HUDEP-2 (cell line): ENCODE data around the gene TANGO6.

Experiments
- DNase-seq, 76 experiments: peaks; one replicate each; lab custom pipeline; 2025; ENCODE audit not compliant: unreplicated experiment in 76 of 76; lab: John Stamatoyannopoulos, UW

The TANGO6 gene

DNA sequence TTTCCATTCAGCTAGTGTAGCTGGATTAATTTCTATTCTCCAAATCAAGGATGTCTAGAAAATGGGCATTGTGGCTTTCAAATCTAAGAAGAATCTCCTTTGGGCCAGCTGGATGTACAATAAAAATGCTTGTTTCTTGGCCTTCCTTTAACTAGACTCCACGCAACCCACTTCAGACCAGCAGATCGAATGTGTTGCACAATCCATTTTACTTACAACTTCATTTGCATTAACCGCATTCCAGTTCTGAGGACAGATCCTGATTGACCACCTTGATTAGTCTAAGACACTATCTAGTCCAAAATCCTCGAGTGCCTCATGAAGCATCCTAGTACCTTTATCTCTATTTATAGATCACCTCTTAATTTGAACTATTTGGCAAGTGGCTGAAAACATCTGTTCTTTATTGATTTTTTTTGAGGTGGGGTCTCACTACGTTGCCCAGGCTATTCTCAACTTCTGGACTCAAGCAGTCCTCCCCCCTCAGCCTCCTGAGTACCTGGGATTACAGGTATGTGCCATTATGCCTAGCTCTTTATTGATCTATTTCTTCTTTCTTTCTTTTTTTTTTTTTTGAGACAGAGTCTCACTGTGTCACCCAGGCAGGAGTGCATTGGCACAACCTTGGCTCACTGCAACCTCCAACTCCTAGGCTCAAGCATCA, 241.8 kb downstream of the TANGO6 start:
- DNase-seq, result no peak

GRCh38 chr16:69087161-69087581, 243.8 kb downstream of the TANGO6 start:
- no peak for DNase-seq

- DNase-seq, result no peak
Measured at GRCh38 chr16:69088684-69089083, 245.4 kb downstream of the TANGO6 start.

DNA sequence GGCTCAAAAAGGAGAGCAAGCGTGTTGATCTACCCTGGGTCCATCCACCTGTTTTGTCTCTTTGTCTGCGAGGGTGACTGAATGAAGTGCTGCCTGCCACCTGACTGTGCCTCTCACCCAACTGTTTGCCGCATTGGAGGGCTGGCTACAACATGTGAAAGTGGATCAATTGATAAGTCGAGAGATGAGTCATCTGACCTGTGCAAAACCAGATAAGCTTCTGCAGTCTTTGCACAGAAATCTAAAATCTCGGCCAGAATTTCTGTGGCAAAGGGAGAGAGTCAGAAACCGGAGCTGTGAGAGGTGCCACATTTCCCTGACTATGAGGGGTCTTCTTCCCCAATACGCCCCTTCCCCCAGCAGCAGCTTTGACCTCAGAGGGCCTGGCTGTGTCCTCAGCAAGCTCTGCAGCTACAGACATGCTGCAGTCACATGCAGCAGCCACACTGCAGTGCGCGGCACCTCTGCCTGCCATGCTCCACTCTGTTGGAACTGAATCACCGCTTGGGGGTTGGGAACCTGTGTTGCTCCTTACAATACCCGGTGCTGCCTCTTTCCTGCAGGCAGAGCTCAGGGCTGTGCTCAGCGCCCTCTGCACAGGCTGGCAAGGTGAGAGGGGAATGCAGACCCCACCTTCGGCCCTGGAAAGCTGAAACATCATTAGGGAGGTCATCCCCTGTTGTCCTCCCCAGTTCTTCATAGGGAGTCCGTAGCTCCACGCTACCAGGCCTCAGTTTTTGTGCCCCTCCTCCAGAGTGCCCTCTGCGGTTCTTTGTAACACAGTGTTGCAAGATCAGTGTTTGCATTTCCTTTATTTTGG, 246.0 kb downstream of the TANGO6 start:
- DNase-seq, result peak in 71 of 76 experiments; percentile 12 to 90 (median 62)

DNA sequence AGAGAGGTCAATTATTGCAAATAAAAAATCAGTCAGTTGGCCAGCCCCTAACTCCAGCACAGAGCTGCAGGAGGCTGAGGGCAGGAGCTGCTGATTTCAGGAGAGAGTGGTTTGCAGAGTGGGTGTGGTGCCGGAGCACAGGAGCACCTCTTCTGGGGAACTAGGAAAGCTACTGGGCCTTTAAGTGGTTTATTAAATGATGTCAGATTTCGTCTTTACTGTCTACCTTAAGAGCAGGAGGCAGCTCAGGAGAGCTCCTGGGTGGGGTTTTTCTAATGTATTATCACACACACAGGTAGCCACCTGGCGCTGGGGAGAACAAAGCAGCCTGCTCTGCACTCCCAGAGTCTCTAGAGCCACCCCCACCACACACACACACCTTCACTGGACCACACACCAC, 250.6 kb downstream of the TANGO6 start:
- DNase-seq, result no peak

DNA sequence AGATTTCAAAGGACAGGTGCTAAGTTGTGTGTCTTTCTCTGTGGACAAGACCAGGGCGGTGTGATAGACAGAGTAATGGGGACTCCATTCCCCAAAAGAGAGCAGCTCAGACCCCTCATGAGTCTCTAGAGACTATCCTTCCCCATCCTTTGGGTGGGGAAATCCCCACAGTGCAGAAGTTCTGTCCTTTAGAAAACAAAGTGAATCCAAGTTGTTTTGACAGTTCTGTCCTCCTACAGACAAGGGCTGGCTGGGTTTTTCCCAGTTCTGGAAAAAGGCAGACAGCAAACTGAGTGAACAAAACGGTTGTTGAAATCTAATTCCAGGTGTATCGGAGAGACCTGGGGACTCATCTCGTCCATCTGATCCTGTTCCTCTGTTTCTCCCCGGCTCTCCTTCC, 251.2 kb downstream of the TANGO6 start:
- no peak for DNase-seq

- no peak for DNase-seq
Measured at GRCh38 chr16:69095193-69095592, 251.9 kb downstream of the TANGO6 start.

DNA sequence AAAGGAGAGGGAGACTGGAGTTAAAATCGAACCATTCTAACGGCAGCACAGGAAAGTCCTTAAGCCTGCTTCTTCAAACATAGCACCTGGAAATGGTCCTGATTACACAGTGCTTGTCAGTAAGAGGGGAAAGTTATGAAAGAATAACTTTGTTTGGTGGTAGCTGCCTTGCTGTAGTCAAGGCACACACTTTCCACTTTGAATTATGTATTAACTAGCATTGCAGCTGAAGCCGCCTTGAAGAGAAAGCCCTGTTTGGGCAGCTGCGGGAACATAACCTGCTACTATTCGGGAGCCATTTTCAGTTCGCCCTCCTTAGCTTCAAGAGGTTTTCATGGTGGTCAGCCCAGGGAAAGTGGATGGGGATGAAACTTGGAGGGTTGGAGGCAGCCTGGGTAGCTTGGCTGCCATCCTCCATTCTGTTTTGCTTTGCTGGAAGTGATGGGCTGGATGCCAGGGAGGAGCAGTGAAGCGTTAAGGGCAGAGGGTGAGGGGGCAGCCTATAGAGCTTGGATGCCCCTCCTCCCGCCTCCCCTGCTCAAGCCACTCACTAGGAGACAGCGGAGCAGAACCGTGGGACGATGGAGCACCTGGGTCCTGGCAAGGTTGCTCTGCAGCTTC, 256.9 kb downstream of the TANGO6 start:
- DNase-seq, result no peak

GRCh38 chr16:69105501-69106361, 262.4 kb downstream of the TANGO6 start, which contains the start of gene HAS3:
HAS3 (plus strand) TSS chr16:69105653; CDS start chr16:69109396, 3,743 bp downstream.
- DNase-seq, result peak in 46 of 76 experiments; percentile 6 to 57 (median 32)

DNA sequence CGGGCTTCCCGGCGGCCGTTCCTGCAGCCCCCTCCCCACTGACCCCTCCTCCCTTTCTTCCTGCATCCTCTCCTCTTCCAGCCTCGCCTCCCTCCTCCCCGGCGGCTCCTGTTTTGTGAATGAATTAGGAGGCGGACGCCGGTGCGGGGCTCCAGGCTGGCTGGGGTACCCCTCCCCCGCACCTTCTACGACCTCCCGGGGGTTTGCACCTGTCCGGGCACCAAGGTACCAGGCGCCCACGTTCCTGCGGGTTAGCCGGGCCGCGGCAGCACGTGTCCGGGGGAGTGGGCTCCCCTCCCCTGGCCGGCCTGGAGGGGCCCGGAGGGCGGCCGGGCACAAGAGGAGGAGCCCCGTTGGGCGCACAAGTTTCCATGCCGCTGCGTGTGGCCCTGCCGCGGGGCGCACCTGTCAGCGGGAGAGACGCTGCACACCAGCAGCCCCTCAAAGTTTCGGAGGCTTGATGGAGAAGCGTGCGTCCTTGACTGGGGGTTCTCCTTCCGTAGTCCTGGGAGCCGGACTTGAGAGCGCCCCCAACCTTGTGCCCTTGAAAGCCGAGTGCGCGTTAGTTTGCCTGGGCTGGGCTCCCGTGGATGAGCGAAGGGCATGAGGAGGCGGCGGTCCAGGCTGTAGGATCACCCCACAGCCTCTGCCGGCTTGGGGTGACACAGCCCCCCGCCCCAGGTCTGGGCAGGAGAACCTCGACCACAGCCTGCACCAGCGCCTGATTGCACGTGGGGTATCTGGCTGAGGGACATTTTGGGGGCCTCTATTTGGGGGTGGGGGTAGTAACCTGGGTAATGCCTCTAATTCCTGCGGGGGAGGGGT, 263.4 kb downstream of the TANGO6 start:
- DNase-seq, result peak in 2 of 76 experiments; percentile 4

DNA sequence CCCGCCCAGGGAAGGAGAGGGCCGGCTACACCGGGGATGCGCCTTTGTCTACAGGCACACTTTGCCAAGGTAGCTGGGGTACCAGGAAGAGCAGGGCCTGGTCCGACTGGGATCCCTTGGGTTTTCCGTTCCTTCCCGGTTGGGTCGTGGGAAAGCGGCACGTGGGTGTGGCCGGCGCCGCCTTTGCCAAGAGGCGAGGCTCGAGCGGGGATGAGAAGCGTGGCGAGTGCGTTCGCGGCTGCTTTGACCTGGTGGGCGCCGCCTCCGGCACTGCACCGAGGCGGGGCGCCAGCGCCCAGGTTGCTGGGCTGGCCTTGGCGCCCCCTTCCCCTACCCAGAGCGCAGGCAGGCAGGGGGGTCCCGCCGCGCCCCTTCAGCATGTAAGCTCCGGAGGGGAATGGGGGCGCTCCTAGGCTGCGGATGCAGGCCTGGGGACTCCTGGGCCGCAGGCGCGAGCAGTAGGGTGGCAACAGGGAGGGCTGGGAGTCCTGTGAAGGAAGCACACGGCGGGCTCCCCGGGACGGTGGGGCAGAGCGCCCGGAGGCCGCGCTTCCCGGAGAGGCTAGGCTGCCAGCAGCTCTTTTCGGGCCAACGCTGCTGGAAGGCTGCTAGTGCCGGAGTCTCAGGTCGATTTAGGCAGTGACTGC, 264.1 kb downstream of the TANGO6 start:
- DNase-seq, result peak in 1 of 76 experiments; percentile 9

- DNase-seq, result no peak
Measured at GRCh38 chr16:69108064-69108904, 265.0 kb downstream of the TANGO6 start.

- no peak for DNase-seq
Measured at GRCh38 chr16:69108905-69109252, 265.5 kb downstream of the TANGO6 start.

- DNase-seq, result no peak
Measured at GRCh38 chr16:69109486-69110270, 266.3 kb downstream of the TANGO6 start.

- no peak for DNase-seq
Measured at GRCh38 chr16:69110406-69110805, 267.1 kb downstream of the TANGO6 start.

DNA sequence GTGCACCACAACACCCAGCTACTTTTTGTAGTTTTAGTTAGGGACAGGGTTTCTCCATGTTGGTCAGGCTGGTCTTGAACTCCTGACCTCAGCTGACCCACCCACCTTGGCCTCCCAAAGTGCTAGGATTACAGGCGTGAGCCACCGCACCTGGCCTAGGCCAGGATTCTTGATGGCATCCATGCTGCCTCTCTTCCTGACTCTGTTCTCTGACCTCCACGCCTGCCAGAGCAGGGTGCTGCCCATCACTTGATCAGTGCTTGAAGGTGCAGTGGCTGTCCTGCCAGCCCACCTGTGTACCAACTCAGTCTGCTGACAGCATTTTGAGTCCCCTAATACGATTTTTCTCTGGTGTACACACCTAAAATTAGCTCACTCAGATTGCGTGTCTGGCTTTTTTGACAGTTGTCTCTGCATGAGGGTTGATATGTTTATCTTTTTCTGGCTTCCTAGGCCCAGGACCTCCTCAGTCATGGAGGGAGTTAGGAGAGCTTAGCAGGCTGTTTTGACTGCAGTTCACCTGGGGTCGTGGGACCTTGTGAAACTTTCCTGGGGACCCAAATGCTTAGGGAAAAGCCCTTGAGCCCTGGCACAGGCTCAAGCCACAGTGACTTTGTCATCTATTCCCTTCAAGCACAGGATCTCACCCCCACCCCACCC, 268.0 kb downstream of the TANGO6 start:
- peak in 7 of 76 experiments; percentile 12 to 33 (median 19) for DNase-seq

GRCh38 chr16:69111876-69112230, 268.5 kb downstream of the TANGO6 start:
- no peak for DNase-seq
